ENCODE data around the gene MIEN1. TPM values are rescaled to one million over a fixed set of nuclear protein-coding genes. Genes with fewer than 3 reads are reported as not detected.
A peak's percentile ranks its signal among the peaks of the same experiment; 100 is the strongest.

The MIEN1 gene
- total and polyA plus RNA-seq, 2 of the 13 experiments (the other 11 are each of a cell fraction or from before 2014, with no cell fraction given) = 40.6 to 56.6 TPM

DNA sequence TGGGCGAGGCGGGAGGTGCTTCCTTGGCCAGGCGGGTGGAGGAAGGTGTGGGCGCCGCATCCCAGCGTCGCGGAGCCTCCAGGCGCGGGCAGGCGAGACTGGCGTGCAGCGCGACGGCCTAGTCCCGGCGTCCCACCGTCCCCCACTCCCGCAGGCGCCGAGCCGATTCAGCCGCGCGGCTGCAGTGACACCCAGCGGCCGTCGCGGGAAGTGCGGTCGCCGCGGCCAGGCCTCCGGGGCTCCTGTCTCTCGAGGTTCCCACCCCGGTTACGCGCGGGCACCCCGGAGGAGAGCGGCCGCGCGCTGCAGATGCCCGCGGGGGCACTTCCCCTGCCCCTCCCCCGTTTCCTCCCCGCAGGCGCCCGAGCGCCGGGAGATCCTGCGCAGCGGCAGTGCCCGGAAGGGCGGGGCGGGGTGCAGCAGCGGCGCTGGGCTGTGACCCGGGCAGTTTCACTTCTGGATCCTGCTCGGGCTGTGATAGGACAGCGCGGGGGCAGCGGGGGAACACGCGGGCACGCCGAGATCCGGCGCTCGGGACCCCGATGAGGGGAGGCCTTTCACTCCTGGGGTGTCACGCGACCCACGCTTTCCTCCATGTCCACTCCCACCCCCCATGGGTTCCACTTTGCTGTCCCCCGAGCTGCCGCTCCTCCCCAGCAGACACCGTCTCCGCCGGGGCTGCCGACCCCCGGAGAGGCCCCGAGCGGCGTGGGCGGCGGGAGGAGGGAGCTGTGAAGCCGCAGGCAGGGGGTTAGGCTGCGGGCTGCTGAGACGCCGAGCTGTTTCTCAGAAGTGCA is 24.0 kb upstream of the MIEN1 start (continued):
- peak; percentile 93; the same call in 1 of the 2 replicates for TF ChIP-seq ZNF850 (CRISPR knock-in tag; conservative IDR thresholded peaks at IDR 0.05)
- TF ChIP-seq, protein P1, sequence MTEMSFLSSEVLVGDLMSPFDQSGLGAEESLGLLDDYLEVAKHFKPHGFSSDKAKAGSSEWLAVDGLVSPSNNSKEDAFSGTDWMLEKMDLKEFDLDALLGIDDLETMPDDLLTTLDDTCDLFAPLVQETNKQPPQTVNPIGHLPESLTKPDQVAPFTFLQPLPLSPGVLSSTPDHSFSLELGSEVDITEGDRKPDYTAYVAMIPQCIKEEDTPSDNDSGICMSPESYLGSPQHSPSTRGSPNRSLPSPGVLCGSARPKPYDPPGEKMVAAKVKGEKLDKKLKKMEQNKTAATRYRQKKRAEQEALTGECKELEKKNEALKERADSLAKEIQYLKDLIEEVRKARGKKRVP (CRISPR knock-in tag; IDR thresholded peaks at IDR 0.05) = peak in 1 of 2 experiments; percentile 67; a peak in 1 of 4 replicates
- TF ChIP-seq ZEB1 (IDR thresholded peaks at IDR 0.05; ENCODE audit: insufficient replicate concordance, low read depth) = peak; percentile 22
- TF ChIP-seq ZNF577 (CRISPR knock-in tag; IDR thresholded peaks at IDR 0.05; ENCODE audit: borderline replicate concordance, low read depth) = 0 out of 2 replicates have a peak, but pooled peaks have one; percentile 67
- peak; percentile 86 for TF ChIP-seq ZSCAN12 (CRISPR knock-in tag; IDR thresholded peaks at IDR 0.05)
- TF ChIP-seq PLSCR1 (CRISPR knock-in tag; IDR thresholded peaks at IDR 0.05; ENCODE audit: borderline replicate concordance) = no peak
- TF ChIP-seq ESRRA (CRISPR knock-in tag; IDR thresholded peaks at IDR 0.05; ENCODE audit: low read depth) = peak; percentile 78
- TF ChIP-seq ZNF616 (CRISPR knock-in tag; IDR thresholded peaks at IDR 0.05; ENCODE audit: low read depth) = peak; percentile 76; the same call in 1 of the 2 replicates
- TF ChIP-seq SNRNP70 (IDR thresholded peaks at IDR 0.05; ENCODE audit: low read depth, low read length) = no peak
- TF ChIP-seq ZNF605 (CRISPR knock-in tag; IDR thresholded peaks at IDR 0.05) = no peak; the same call in none of the 2 replicates
- peak; percentile 85 for TF ChIP-seq THAP11 (CRISPR knock-in tag; IDR thresholded peaks at IDR 0.05)
- TF ChIP-seq ZBTB7A (CRISPR knock-in tag; IDR thresholded peaks at IDR 0.05) = peak; percentile 80
- TF ChIP-seq, protein P2, sequence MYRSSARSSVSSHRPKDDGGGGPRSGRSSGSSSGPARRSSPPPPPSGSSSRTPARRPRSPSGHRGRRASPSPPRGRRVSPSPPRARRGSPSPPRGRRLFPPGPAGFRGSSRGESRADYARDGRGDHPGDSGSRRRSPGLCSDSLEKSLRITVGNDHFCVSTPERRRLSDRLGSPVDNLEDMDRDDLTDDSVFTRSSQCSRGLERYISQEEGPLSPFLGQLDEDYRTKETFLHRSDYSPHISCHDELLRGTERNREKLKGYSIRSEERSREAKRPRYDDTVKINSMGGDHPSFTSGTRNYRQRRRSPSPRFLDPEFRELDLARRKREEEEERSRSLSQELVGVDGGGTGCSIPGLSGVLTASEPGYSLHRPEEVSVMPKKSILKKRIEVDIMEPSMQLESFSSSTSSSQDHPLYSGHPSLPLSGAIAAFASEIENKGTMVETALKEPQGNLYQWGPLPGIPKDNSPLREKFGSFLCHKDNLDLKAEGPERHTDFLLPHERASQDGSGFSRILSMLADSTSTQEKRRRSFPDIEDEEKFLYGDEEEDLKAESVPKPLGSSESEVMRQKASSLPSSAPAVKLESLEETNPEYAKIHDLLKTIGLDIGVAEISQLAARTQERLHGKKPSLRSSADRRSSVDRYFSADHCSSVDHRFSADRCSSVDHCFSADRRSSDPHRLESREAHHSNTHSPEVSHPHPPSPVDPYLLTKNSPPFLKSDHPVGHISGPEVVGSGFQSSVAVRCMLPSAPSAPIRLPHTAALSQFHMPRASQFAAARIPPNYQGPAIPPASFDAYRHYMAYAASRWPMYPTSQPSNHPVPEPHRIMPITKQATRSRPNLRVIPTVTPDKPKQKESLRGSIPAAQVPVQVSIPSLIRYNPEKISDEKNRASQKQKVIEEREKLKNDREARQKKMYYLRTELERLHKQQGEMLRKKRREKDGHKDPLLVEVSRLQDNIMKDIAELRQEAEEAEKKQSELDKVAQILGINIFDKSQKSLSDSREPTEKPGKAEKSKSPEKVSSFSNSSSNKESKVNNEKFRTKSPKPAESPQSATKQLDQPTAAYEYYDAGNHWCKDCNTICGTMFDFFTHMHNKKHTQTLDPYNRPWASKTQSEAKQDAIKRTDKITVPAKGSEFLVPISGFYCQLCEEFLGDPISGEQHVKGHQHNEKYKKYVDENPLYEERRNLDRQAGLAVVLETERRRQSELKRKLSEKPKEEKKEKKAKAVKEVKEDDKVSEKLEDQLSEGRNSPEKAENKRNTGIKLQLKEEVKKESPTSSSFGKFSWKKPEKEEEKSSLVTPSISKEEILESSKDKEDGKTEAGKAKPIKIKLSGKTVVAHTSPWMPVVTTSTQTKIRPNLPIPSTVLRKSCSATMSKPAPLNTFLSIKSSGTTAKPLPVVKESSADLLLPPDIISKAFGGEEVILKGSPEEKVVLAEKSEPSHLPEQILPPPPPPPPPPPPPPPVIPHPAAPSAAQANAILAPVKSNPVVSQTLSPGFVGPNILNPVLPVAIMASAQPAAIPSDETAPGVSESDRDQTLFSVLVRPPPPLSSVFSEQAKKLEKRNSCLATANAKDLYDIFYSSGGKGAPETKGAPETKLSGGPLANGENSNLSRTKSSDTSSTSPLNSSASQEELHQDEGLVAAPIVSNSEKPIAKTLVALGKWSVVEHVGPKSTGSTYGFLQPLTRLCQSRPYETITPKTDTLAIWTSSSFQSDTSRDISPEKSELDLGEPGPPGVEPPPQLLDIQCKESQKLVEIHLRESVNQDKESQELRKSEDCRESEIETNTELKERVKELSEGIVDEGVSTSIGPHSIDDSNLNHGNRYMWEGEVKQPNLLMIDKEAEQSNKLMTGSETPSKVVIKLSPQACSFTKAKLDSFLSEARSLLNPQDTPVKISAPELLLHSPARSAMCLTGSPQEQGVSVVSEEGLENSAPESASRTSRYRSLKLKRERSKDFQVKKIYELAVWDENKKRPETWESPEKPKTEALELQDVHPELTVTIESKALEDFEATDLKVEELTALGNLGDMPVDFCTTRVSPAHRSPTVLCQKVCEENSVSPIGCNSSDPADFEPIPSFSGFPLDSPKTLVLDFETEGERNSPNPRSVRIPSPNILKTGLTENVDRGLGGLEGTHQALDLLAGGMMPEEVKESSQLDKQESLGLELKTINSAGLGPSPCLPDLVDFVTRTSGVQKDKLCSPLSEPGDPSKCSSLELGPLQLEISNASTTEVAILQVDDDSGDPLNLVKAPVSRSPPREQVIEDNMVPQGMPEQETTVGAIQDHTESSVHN (CRISPR knock-in tag; IDR thresholded peaks at IDR 0.05) = peak; percentile 69

Data from HepG2 (cell line).